HG03196 (cell line): ENCODE results near the gene SPINT3.

Source experiments
- ATAC-seq: cut with Tn5 transposase; IDR thresholded peaks from one replicate; pipeline ENCODE4 v1.9.1; 2021; ENCODE audit not compliant: unreplicated experiment

The SPINT3 gene

GRCh38 chr20:45463709-45464108 is 51.7 kb downstream of the SPINT3 start:
- no peak for ATAC-seq

- no peak for ATAC-seq
Measured at GRCh38 chr20:45462711-45463509, 52.5 kb downstream of the SPINT3 start.
